ENCODE measurements around the gene VAV1.

DNA sequence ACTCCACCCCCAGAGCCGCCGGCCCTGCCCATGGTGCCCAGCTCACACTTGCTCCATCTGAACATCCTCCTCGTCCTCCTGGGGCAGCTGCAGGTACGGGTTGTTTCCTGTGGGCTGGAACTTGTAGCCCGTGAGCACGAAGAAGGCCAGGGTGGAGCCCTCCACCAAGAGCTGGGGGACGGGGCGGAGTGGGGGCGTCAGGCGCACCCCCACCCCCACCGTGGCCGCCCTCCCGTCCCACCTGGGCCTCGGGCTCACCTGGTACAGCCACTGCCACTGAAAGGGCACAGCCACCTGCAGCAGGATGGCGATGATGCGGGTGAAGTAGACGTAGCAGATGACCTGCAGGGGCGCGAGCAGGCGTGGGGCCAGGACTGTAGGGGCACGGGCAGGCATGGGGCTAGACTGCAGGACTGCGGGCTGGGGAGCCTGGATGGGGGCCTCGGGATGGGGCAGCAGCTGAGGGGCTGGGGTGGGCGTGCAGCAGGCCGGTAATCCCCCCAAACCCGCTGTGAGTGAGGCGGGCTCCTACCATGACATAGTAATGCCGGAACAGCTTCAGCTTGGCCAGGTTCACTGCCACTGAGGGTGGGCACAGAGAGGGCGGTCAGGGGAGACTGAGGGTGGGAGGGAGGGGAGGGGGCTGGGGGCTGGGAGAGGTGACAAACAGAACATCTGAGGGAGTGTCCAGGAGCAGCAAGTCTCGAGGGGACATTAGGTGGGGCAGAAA, 41.4 kb upstream of the VAV1 start:
- TF ChIP-seq, protein P1, sequence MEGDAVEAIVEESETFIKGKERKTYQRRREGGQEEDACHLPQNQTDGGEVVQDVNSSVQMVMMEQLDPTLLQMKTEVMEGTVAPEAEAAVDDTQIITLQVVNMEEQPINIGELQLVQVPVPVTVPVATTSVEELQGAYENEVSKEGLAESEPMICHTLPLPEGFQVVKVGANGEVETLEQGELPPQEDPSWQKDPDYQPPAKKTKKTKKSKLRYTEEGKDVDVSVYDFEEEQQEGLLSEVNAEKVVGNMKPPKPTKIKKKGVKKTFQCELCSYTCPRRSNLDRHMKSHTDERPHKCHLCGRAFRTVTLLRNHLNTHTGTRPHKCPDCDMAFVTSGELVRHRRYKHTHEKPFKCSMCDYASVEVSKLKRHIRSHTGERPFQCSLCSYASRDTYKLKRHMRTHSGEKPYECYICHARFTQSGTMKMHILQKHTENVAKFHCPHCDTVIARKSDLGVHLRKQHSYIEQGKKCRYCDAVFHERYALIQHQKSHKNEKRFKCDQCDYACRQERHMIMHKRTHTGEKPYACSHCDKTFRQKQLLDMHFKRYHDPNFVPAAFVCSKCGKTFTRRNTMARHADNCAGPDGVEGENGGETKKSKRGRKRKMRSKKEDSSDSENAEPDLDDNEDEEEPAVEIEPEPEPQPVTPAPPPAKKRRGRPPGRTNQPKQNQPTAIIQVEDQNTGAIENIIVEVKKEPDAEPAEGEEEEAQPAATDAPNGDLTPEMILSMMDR (IDR thresholded peaks at IDR 0.05) = no peak
- TF ChIP-seq POLR2A (IDR thresholded peaks at IDR 0.05) (no peak), EP300 (IDR thresholded peaks at IDR 0.05) (no peak)

All from tibial nerve (tissue), 4 donors.